ENCODE measurements around the gene RAET1G.

DNA sequence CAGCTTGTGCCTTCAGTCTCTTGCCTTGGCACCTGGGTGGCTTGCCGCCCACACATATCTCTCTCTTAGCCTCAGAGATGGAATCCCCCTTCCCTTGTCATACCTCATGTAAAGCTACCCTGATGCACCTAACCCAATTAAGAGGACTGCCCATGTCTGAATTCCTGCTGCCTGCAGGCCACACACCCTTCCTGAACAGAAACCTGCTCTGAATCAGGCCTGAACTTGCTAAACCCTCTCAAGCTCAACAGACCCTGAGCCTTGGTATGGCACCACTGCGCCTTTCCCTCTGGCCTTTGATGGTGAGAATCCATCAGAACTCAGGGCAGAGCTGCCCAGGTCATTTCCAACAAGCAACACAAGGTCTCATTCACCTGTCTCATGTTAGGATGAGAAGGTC lies 5.2 kb downstream of the RAET1G start:
- TF ChIP-seq USF2 (IDR thresholded peaks at IDR 0.05), result no peak
- TF ChIP-seq, protein P1, sequence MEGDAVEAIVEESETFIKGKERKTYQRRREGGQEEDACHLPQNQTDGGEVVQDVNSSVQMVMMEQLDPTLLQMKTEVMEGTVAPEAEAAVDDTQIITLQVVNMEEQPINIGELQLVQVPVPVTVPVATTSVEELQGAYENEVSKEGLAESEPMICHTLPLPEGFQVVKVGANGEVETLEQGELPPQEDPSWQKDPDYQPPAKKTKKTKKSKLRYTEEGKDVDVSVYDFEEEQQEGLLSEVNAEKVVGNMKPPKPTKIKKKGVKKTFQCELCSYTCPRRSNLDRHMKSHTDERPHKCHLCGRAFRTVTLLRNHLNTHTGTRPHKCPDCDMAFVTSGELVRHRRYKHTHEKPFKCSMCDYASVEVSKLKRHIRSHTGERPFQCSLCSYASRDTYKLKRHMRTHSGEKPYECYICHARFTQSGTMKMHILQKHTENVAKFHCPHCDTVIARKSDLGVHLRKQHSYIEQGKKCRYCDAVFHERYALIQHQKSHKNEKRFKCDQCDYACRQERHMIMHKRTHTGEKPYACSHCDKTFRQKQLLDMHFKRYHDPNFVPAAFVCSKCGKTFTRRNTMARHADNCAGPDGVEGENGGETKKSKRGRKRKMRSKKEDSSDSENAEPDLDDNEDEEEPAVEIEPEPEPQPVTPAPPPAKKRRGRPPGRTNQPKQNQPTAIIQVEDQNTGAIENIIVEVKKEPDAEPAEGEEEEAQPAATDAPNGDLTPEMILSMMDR (IDR thresholded peaks at IDR 0.05), result no peak
- no peak for TF ChIP-seq RNF2 (IDR thresholded peaks at IDR 0.05; ENCODE audit: borderline replicate concordance, low read depth)
- TF ChIP-seq HES2 (IDR thresholded peaks at IDR 0.05), result no peak
- TF ChIP-seq BHLHE40 (IDR thresholded peaks at IDR 0.05; ENCODE audit: low read depth, low read length), result no peak
- no peak for TF ChIP-seq TFCP2L1 (CRISPR knock-in tag; IDR thresholded peaks at IDR 0.05)
- TF ChIP-seq, protein P2, sequence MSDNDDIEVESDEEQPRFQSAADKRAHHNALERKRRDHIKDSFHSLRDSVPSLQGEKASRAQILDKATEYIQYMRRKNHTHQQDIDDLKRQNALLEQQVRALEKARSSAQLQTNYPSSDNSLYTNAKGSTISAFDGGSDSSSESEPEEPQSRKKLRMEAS (IDR thresholded peaks at IDR 0.05), result no peak
- no peak for TF ChIP-seq HEYL (CRISPR knock-in tag; IDR thresholded peaks at IDR 0.05)
- TF ChIP-seq MAZ (IDR thresholded peaks at IDR 0.05; ENCODE audit: borderline replicate concordance, low read depth, low read length), result no peak
- no peak for TF ChIP-seq HDAC2 (IDR thresholded peaks at IDR 0.05)
- no peak for TF ChIP-seq CBX2 (IDR thresholded peaks at IDR 0.05; ENCODE audit: borderline replicate concordance, low read depth)
